ENCODE measurements around the gene UMAD1.
"Not testable (repeated sequence)": the region's sequence is repeated elsewhere in the genome, so short reads cannot be mapped to it uniquely, and the experiment has no call there.

UMAD1 gene

GRCh38 chr7:7792056-7792455 is 151.5 kb downstream of the UMAD1 start:
- no peak for DNase-seq (ENCODE audit: insufficient read length, low spot score)
- no peak for FAIRE-seq

DNA sequence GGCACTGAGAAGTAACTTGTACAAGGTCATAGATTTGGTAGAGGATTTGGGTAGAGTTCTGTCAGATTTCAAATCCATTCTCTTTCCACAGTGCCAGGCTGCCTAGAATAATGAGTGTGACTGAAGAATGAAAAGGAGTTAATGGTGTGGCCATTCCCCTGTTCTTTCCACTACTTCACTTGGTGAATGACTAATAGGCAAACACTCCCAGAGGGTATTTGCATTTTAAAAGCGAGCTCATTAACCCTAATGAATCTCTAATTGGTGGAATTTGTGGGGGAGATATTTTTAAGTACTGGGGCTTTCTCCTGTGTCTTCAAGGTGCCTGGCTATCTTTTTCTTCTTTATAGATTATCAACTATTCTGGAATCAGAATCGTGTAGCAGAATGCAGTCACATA is 152.7 kb downstream of the UMAD1 start:
- no peak for FAIRE-seq
- no peak for DNase-seq (ENCODE audit: insufficient read length, low spot score)

GRCh38 chr7:7793921-7794320 is 153.4 kb downstream of the UMAD1 start:
- FAIRE-seq (no peak), DNase-seq (ENCODE audit: insufficient read length, low spot score) (no peak)

GRCh38 chr7:7795203-7795602 is 154.7 kb downstream of the UMAD1 start:
- DNase-seq (ENCODE audit: insufficient read length, low spot score) (no peak), FAIRE-seq (no peak)

- FAIRE-seq (no peak), DNase-seq (ENCODE audit: insufficient read length, low spot score) (no peak)
These were observed 155.1 kb downstream of the UMAD1 start for GRCh38 chr7:7795630-7796121.

GRCh38 chr7:7798510-7798909 is 158.0 kb downstream of the UMAD1 start:
- FAIRE-seq (peak; percentile 35), DNase-seq (ENCODE audit: insufficient read length, low spot score) (no peak)

- DNase-seq (ENCODE audit: insufficient read length, low spot score) (no peak), FAIRE-seq (no peak)
These were observed 158.6 kb downstream of the UMAD1 start for GRCh38 chr7:7799138-7799537.

DNA sequence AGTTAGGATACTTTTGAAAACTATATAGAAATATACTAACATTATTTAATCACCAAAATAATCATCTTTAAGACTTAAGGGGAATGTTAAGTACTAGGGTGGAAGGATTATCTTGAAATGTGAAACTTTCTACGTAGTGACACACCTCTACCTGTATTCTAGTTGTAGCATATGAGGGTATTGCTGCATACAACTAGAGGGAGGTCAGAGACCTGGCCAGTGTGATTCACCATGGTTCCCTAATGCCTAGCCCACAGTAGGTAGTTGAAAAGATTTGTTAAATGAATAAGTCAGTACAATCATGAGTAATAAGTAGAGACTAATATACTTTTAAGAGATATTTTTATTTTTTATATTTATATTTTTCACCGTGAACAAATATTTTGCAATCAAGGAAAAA is 162.0 kb downstream of the UMAD1 start:
- FAIRE-seq (no peak), DNase-seq (ENCODE audit: insufficient read length, low spot score) (no peak)

DNA sequence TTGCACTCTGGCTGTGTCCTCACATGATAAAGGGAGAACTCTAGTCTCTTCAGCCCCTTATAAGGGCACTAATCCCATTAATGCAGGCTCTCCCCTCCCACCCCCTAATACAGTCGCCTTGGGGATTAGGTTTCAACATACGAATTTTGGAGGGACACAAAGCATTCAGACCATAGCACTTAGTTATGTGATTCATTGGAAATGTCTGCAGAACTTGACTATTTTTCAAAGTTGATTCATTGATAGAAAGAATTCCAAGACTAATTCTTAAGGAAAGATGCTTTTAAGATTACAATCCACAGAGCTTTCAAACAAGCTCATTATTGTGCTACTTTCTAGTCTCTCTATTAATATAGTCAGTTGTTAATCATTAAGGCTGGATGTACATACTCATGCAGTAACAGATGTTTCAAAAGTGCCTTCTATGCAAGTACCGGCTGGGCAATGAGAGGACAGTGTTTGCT is 163.2 kb downstream of the UMAD1 start:
- DNase-seq (ENCODE audit: insufficient read length, low spot score) (no peak), FAIRE-seq (peak; percentile 4)

GRCh38 chr7:7804822-7805221 is 164.3 kb downstream of the UMAD1 start:
- FAIRE-seq: peak; percentile 52
- DNase-seq (ENCODE audit: insufficient read length, low spot score): not testable (repeated sequence)

DNA sequence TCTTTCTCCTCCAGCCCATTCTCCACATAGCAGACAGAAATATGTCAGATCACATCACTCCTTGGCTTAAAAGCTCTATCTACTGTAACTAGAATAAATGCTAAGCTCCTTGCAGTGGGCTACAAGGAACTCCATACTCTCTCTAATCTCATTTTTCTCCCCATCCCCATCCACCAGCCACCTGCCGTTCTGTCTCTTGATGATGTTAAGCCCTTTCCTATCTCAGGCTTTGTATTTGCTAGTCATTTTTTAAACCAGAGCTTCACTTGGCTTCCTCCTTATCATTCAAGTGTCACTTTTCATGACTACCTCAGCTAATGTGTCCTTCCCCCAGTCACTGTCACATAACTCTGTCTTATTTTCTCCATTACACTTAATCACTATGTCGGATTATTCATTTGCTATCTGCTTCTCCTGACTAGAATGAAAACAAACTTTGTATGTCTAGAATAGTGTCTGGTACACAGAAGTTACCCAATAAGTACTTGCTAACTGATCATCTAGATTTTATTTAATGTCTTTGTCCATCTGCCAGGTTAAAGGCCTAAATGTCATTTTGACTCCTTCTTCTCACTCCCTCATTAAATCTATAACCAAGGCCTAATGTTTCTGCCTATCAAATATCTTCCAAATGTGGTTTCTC is 165.1 kb downstream of the UMAD1 start:
- no peak for DNase-seq (ENCODE audit: insufficient read length, low spot score)
- FAIRE-seq: peak; percentile 82

GRCh38 chr7:7808156-7808555 is 167.6 kb downstream of the UMAD1 start:
- peak; percentile 73 for FAIRE-seq

GRCh38 chr7:7808626-7809025 is 168.1 kb downstream of the UMAD1 start:
- FAIRE-seq: no peak
- no peak for DNase-seq (ENCODE audit: insufficient read length, low spot score)

More at GRCh38 chr7:7808156-7808555, 167.6 kb downstream of the UMAD1 start:
- no peak for DNase-seq (ENCODE audit: insufficient read length, low spot score)

GRCh38 chr7:7810380-7810779 is 169.8 kb downstream of the UMAD1 start:
- DNase-seq (ENCODE audit: insufficient read length, low spot score) (no peak), FAIRE-seq (no peak)

DNA sequence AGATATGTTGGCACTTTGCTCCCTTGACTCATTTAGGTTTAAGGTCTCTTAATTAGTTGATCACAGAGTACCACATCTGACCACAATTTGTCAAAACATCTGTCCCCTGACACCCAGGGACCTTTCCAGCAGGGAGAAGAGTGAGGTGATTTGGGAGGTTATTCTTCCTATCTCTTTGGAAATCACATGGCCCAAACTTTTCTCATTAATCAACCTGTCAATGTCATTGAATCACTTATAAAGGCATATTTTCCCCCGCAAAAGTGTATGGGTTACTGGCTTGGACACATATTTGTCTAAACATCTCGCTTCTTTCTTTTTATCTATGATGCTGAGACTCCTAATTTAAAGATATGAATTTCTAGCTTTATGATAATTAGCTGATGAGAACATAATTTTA is 170.3 kb downstream of the UMAD1 start:
- FAIRE-seq (no peak), DNase-seq (ENCODE audit: insufficient read length, low spot score) (no peak)

- FAIRE-seq (no peak), DNase-seq (ENCODE audit: insufficient read length, low spot score) (no peak)
These were observed 171.6 kb downstream of the UMAD1 start for GRCh38 chr7:7812112-7812511.

DNA sequence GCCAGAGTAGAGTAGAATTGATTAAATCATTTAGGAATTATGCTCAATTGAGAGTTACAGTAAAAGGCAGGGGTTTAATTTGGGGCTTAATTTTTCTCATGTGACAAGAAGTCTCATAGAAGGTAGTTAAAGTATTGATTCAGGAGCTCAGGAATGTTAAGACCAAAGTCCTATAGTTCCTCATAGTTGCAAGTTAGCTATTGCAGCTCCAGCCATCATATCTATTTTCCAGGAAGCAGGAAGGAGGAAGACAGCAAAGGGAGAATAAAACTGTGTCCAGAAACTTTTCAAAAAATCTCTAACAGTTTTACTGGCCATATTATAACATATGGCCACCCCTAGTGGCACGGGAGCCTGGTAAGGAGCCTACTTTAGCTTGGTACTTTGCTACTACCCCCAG is 174.8 kb downstream of the UMAD1 start:
- DNase-seq (ENCODE audit: insufficient read length, low spot score) (no peak), FAIRE-seq (peak; percentile 48)

DNA sequence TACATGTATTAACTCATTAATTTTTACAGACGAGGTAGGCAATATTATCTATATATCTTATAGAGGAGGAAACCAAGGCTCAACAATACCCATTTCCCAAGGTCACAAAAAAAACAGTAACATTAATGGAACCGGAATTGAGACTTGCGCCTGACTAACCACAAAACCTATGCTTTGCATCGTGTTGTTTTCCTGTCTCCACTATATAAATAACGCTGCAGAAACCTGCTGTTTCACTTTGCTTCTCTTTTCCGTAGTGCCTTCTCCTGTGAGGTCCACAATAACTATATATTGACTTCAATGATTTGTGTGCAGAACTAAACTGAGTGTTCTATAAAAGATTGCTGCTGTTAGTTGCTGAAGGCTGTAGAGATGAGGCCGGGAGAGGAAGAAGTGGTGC is 175.5 kb downstream of the UMAD1 start:
- FAIRE-seq: peak; percentile 98

GRCh38 chr7:7816816-7817536 is 176.4 kb downstream of the UMAD1 start:
- FAIRE-seq: no peak
- no peak for DNase-seq (ENCODE audit: insufficient read length, low spot score)

More for the DNA sequence above, 175.5 kb downstream of the UMAD1 start:
- DNase-seq (ENCODE audit: insufficient read length, low spot score): peak; percentile 13

GRCh38 chr7:7817748-7818147 is 177.2 kb downstream of the UMAD1 start:
- FAIRE-seq: no peak
- no peak for DNase-seq (ENCODE audit: insufficient read length, low spot score)

- peak; percentile 77 for FAIRE-seq
- not testable (repeated sequence) for DNase-seq (ENCODE audit: insufficient read length, low spot score)
These were observed 177.6 kb downstream of the UMAD1 start for GRCh38 chr7:7818179-7818578.
